Measurements from ENCODE around the gene SERP2. TPM values are rescaled to one million over a fixed set of nuclear protein-coding genes. Genes with fewer than 3 reads are reported as not detected.

SERP2 gene
- total and polyA plus RNA-seq, 2 donors (not counting 1 experiment from before 2014, with no cell fraction given) = 0.43 TPM; not detected in 1

DNA sequence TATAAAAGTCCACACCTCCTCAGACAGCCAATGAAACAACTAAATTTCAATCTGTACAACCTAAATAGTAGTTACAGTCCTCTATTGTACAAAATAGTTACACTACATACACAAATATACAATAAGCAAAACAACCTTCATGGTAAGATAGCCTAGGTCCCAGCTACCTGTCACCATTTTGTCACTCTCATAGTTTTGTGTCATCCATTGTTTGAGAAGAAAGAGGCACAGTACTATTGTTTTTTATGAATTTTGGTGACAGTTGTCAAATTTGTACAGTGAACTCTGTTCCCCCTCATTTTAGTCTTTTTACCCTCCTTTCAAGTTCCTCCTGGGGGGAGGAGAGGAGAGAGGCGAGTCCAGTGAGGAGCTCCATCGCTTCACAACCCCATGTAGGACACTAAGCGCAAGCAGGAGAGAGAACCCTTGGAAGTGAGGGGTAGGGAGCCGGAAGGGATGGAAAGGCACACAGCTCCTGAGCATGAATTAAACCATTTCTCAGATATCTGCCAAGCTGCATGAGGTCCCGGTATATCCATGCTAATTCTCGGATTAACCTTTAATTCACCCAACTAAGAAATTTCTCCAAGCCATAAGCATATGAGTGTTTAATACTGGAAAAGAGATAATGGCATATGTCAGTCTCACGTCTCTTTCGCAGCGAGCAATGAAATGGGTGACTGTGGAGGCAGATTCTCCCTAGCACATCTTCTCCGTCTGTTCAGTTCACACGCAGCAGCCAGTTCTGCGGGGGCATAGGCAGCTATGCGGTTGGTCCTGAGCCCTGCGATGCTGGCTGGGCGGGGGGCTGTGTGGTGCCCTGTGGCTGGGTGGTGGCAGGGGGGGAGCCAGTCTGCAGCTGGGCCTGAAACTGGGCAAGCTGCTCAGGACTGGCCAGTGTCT lies 60.5 kb downstream of the SERP2 start:
- ChIA-PET CTCF (interaction anchor here (0.6 to 12.2 kb wide), 4 partner anchors 14 to 528 kb away, joined by 3 to 260 read pairs (median 6); no protein-coding TSS in a partner anchor), POLR2A (no interaction called here)
- Histone ChIP-seq H2AFZ (ENCODE audit: insufficient read depth, low read depth, low read length, poor library complexity, severe bottlenecking) (no peak overlapping the region), H3K27me3 (replicated peaks in 1 of 4; ENCODE audit: control extremely low read depth in 1 of 4, control insufficient read depth in 3 of 4, insufficient read depth in 4 of 4, low read length in 3 of 4) (peaks cover 0 to 16% (median 0%) of the 10 kb centered on the region in 4 experiments), H3K4me2 (replicated peaks; ENCODE audit: low read depth, low read length, poor library complexity, severe bottlenecking) (peak overlapping the region; percentile 94), H3K79me2 (ENCODE audit: control insufficient read depth, insufficient read depth, low read length) (no peaks in the 10 kb centered on the region), H3K36me3 (replicated peaks in 1 of 2; ENCODE audit: control extremely low read depth in 1 of 2, control insufficient read depth in 1 of 2, extremely low read depth in 1 of 2, insufficient read depth in 2 of 2, low read length in 1 of 2) (no peaks in the 10 kb centered on the region), H3K9ac (ENCODE audit: low read length) (no peak overlapping the region), H3K9me3 (ENCODE audit: control extremely low read depth in 1 of 3, control insufficient read depth in 2 of 3, insufficient read depth in 1 of 3, low read length in 2 of 3) (no peaks in the 10 kb centered on the region), H3K4me1 (ENCODE audit: control insufficient read depth in 2 of 2, insufficient read depth in 2 of 2, low read length in 2 of 2) (peaks cover 22 to 30% of the 10 kb centered on the region in 2 donors), H4K20me1 (ENCODE audit: control insufficient read depth, insufficient read depth, low read length, poor library complexity, severe bottlenecking) (no peaks in the 10 kb centered on the region), H3K4me3 (ENCODE audit: control extremely low read depth in 1 of 5, extremely low read depth in 1 of 5, insufficient read depth in 1 of 5, low read depth in 2 of 5, low read length in 4 of 5) (no peak overlapping the region), H3K27ac (ENCODE audit: low read length in 2 of 2) (peak overlapping the region in 1 of 2 donors; percentile 46)
- Mint-ChIP-seq H3K27me3 (peaks cover 11% of the 10 kb centered on the region), H3K27ac (peak overlapping the region; percentile 48), H3K9me3 (ENCODE audit: insufficient read depth) (no peaks in the 10 kb centered on the region), H3K4me3 (peak overlapping the region; percentile 89), H3K4me1 (peaks cover 29% of the 10 kb centered on the region)
- intact Hi-C loops (cut with micrococcal nuclease) = no loop called here
- TF ChIP-seq EZH2 (IDR thresholded peaks at IDR 0.05; ENCODE audit: borderline replicate concordance, insufficient read depth, low read depth, low read length, poor library complexity, severe bottlenecking) = no peak
- TF ChIP-seq, protein P1, sequence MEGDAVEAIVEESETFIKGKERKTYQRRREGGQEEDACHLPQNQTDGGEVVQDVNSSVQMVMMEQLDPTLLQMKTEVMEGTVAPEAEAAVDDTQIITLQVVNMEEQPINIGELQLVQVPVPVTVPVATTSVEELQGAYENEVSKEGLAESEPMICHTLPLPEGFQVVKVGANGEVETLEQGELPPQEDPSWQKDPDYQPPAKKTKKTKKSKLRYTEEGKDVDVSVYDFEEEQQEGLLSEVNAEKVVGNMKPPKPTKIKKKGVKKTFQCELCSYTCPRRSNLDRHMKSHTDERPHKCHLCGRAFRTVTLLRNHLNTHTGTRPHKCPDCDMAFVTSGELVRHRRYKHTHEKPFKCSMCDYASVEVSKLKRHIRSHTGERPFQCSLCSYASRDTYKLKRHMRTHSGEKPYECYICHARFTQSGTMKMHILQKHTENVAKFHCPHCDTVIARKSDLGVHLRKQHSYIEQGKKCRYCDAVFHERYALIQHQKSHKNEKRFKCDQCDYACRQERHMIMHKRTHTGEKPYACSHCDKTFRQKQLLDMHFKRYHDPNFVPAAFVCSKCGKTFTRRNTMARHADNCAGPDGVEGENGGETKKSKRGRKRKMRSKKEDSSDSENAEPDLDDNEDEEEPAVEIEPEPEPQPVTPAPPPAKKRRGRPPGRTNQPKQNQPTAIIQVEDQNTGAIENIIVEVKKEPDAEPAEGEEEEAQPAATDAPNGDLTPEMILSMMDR (IDR thresholded peaks at IDR 0.05) = no peak
- 93% methylated on average over 11 of the region's 15 CpGs for WGBS (ENCODE audit: insufficient coverage)
- ATAC-seq (ENCODE audit: low read depth) = no peak
- DNase-seq = peak; percentile 14

Data from B cell (primary cell).